ENCODE measurements around the gene LTV1. TPM values are rescaled to one million over a fixed set of nuclear protein-coding genes. Genes with fewer than 3 reads are reported as not detected.

Gene LTV1
- total and polyA plus RNA-seq, 12 donors = 6.9 to 22.4 (median 12.5) TPM

DNA sequence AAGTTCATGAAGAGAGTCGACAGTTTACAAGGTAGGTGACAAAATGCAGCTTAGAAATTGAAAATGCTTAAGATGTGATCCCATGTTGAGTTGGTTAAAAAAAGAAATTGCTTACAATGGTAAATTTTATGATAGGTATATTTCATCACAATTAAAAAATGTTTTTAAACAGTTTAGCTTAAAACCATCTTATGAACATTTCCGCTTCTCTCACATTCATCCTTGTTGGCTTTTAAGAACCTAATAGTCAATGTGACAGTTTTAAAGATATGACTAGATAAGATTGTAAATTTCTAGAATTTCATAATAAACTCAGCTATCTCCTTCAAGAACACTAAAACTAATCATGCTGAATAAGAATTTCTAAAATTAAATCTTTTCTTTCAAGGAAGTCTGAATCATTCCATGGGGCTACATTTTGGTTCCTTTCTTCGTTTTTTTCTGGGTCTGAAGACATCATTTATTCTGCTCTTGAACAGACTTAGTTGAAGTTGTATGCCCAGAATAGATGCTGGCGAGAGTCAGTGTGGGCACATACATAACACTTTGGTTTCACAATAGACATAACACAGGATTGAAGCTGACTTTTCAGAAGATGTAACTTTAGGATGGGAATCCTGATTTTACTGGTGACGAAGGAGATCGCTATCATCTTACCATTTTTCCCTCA lies 35.9 kb upstream of the LTV1 start:
- ATAC-seq = no peak
- Histone ChIP-seq H3K4me1 (peaks cover 0 to 63% (median 11%) of the 10 kb centered on the region in 9 donors), H3K27me3 (no peaks in the 10 kb centered on the region), H3K9me3 (no peaks in the 10 kb centered on the region), H3K27ac (peak overlapping the region in 1 of 10 donors; percentile 56), H3K36me3 (peaks cover 0 to 62% (median 22%) of the 10 kb centered on the region in 9 donors), H3K4me3 (no peak overlapping the region)
- TF ChIP-seq, protein P1, sequence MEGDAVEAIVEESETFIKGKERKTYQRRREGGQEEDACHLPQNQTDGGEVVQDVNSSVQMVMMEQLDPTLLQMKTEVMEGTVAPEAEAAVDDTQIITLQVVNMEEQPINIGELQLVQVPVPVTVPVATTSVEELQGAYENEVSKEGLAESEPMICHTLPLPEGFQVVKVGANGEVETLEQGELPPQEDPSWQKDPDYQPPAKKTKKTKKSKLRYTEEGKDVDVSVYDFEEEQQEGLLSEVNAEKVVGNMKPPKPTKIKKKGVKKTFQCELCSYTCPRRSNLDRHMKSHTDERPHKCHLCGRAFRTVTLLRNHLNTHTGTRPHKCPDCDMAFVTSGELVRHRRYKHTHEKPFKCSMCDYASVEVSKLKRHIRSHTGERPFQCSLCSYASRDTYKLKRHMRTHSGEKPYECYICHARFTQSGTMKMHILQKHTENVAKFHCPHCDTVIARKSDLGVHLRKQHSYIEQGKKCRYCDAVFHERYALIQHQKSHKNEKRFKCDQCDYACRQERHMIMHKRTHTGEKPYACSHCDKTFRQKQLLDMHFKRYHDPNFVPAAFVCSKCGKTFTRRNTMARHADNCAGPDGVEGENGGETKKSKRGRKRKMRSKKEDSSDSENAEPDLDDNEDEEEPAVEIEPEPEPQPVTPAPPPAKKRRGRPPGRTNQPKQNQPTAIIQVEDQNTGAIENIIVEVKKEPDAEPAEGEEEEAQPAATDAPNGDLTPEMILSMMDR (IDR thresholded peaks at IDR 0.05) = no peak
- WGBS, 2 donors = 91 to 92% methylated on average over 6 of the region's 6 CpGs
- intact Hi-C loops (cut with DNase I) = no loop called here
- no peak for DNase-seq

DNA sequence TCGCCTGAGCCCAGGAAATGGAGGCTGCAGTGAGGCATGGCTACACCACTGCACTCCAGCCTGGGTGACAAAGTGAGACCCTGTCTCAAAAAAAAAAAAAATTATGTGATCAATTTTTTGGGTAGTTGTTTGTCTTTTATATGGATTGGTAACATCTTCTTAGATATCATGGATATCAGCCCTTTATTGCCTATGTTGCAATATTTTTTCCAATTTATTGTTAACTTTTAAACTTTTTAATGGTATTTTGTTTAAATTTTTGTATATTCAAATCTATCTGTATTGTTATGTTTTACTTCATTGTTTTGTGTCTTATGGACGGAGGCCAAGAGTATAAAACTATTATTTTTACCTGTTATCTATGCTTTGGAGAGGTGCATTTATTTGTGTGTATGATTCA lies 32.4 kb upstream of the LTV1 start:
- no peak for ATAC-seq
- WGBS, 2 donors = 98 to 100% methylated on average over 2 of the region's 2 CpGs
- no peak overlapping the region for H3K4me3 ChIP-seq
- peaks cover 0 to 71% (median 17%) of the 10 kb centered on the region in 9 donors for H3K36me3 ChIP-seq
- TF ChIP-seq, protein P1 (IDR thresholded peaks at IDR 0.05) = no peak
- no peak for DNase-seq
- intact Hi-C loops (cut with DNase I) = no loop called here
- no peaks in the 10 kb centered on the region for H3K27me3 ChIP-seq
- H3K27ac ChIP-seq = no peak overlapping the region
- H3K9me3 ChIP-seq = no peaks in the 10 kb centered on the region
- H3K4me1 ChIP-seq = peaks cover 0 to 34% (median 0%) of the 10 kb centered on the region in 9 donors

- WGBS, 2 donors = 70 to 81% methylated on average over 2 of the region's 2 CpGs
- intact Hi-C loops (cut with DNase I) = no loop called here
- no peak for ATAC-seq
These were observed 31.5 kb upstream of the LTV1 start for GRCh38 chr6:143811501-143812157.

GRCh38 chr6:143817621-143818020 lies 25.5 kb upstream of the LTV1 start:
- Histone ChIP-seq H3K27me3 (no peaks in the 10 kb centered on the region), H3K9me3 (no peaks in the 10 kb centered on the region), H3K4me1 (peaks cover 0 to 5% (median 2%) of the 10 kb centered on the region in 9 donors), H3K36me3 (peaks cover 0 to 72% (median 0%) of the 10 kb centered on the region in 9 donors), H3K4me3 (no peak overlapping the region), H3K27ac (no peak overlapping the region)
- DNase-seq (no peak), ATAC-seq (no peak)
- TF ChIP-seq, protein P1 (IDR thresholded peaks at IDR 0.05) = no peak
- intact Hi-C loops (cut with DNase I) = no loop called here

More at GRCh38 chr6:143811501-143812157, 31.5 kb upstream of the LTV1 start:
- no peak overlapping the region for H3K27ac ChIP-seq
- no peak overlapping the region for H3K4me3 ChIP-seq
- H3K9me3 ChIP-seq = no peaks in the 10 kb centered on the region
- H3K4me1 ChIP-seq = peaks cover 0 to 25% (median 0%) of the 10 kb centered on the region in 9 donors
- TF ChIP-seq, protein P1 (IDR thresholded peaks at IDR 0.05) = no peak
- DNase-seq = no peak
- H3K36me3 ChIP-seq = peaks cover 0 to 73% (median 17%) of the 10 kb centered on the region in 9 donors
- H3K27me3 ChIP-seq = no peaks in the 10 kb centered on the region
